Loucy (cell line): ENCODE results near the gene GSTM3.

Experiments used
- EZH2phosphoT487 ChIP-seq: fragments of 200-600 bp; IDR thresholded peaks from 2 replicates; pipeline ENCODE4 v1.6.1; 2018; ENCODE audit warnings: antibody characterized with exemption, mild to moderate bottlenecking, moderate library complexity, borderline replicate concordance
- TF ChIP-seq, protein P1 (sequence below): fragments of 200-600 bp; sonication (generic); conservative IDR thresholded peaks from 2 replicates; pipeline ENCODE4 v1.5.1; 2014; ENCODE audit warnings: mild to moderate bottlenecking, antibody characterized with exemption, low read length

DNA sequence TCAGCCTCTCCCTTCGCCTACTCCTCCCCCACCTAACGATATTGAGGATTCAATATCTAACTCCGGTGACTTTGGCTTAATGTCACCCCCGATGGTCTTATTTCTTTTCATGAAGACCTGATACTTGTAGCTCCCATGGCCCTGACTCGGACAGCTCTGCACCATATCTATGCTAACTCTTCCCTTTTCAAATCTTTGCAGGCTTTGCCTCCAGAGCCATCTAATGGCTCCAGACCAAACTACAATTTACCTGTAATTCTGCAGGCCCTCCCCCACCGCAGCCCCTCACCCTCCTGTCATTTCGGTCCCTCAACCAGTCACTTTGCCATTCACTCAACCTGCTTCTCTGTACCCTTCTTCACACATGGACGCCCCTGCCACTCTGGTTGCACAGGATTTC is 36.7 kb downstream of the GSTM3 start:
- TF ChIP-seq, protein P1, sequence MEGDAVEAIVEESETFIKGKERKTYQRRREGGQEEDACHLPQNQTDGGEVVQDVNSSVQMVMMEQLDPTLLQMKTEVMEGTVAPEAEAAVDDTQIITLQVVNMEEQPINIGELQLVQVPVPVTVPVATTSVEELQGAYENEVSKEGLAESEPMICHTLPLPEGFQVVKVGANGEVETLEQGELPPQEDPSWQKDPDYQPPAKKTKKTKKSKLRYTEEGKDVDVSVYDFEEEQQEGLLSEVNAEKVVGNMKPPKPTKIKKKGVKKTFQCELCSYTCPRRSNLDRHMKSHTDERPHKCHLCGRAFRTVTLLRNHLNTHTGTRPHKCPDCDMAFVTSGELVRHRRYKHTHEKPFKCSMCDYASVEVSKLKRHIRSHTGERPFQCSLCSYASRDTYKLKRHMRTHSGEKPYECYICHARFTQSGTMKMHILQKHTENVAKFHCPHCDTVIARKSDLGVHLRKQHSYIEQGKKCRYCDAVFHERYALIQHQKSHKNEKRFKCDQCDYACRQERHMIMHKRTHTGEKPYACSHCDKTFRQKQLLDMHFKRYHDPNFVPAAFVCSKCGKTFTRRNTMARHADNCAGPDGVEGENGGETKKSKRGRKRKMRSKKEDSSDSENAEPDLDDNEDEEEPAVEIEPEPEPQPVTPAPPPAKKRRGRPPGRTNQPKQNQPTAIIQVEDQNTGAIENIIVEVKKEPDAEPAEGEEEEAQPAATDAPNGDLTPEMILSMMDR = peak; percentile 30; the same call in 1 of the 2 replicates
- no peak for TF ChIP-seq EZH2phosphoT487
